ENCODE data around the gene CYP4B1. TPM values are rescaled to one million over a fixed set of nuclear protein-coding genes. Genes with fewer than 3 reads are reported as not detected.

CYP4B1 gene
- total RNA-seq, 1 donor from 2014 or later = not detected

Other genes with a start within 250 kb of the CYP4B1 start
- gene KNCN, start 247.4 kb upstream of the CYP4B1 start, total RNA-seq (ENCODE audit: low replicate concordance) = not detected in 2 replicates
- 10.5 and 16.4 TPM in 2 replicates for gene MKNK1, start 194.8 kb upstream of the CYP4B1 start, total RNA-seq (ENCODE audit: low replicate concordance)
- 1.1 and 2.3 TPM in 2 replicates for gene MOB3C, start 182.2 kb upstream of the CYP4B1 start, total RNA-seq (ENCODE audit: low replicate concordance)
- 65.1 and 79.3 TPM in 2 replicates for gene ATPAF1, start 130.7 kb upstream of the CYP4B1 start, total RNA-seq (ENCODE audit: low replicate concordance)
- gene TEX38, start 127.2 kb upstream of the CYP4B1 start, total RNA-seq (ENCODE audit: low replicate concordance) = not detected in 2 replicates
- 28.5 and 44.7 TPM in 2 replicates for gene EFCAB14, start 79.9 kb upstream of the CYP4B1 start, total RNA-seq (ENCODE audit: low replicate concordance)
- gene CYP4A11, start 142.4 kb downstream of the CYP4B1 start, total RNA-seq (ENCODE audit: low replicate concordance) = not detected in 2 replicates
- gene CYP4X1, start 224.6 kb downstream of the CYP4B1 start, total RNA-seq (ENCODE audit: low replicate concordance) = 0.17 and 0.19 TPM in 2 replicates

All from neural progenitor cell (in vitro differentiated cells).